Kidney capillary endothelial cell (primary cell): Measurements from ENCODE around the gene CFAP77.

ENCODE experiments used
- DNase-seq: peaks from one replicate; pipeline ENCODE4 v3.0.0-alpha.2; 2018; ENCODE audit warnings: low spot score

Gene CFAP77

DNA sequence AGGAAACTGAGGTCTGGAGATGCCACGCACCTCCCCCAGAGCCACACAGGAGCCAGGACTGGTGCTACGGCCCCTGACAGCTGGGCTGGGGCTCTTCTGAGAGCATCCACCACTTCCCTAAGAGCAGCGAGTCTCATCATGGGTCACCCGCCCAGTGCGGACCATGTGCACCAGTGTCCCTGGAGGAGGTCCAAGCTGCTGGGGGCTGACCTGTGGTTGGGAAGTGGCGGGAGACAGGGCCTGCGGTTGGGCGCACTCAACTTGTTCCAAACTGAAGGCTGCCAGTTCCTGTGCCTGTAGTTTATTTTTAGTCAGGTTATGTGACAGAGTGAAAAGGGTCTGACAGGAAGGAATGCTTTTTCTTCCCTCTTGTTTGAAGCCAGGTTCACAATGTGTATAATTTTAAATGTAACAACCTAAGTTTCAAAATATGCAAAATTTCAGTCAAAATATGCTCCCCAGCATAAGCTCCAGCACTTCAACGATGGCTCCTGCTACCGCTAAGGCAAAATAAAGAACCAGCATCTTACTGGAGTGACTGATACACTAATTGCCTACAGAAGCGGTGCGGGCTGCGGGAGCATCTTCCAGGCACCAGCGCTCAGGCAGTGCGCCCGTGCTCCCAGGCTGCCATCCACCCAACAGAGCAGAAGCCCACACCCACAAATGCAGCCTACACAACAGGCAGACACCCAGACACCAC is 187.2 kb downstream of the CFAP77 start:
- no peak for DNase-seq

DNA sequence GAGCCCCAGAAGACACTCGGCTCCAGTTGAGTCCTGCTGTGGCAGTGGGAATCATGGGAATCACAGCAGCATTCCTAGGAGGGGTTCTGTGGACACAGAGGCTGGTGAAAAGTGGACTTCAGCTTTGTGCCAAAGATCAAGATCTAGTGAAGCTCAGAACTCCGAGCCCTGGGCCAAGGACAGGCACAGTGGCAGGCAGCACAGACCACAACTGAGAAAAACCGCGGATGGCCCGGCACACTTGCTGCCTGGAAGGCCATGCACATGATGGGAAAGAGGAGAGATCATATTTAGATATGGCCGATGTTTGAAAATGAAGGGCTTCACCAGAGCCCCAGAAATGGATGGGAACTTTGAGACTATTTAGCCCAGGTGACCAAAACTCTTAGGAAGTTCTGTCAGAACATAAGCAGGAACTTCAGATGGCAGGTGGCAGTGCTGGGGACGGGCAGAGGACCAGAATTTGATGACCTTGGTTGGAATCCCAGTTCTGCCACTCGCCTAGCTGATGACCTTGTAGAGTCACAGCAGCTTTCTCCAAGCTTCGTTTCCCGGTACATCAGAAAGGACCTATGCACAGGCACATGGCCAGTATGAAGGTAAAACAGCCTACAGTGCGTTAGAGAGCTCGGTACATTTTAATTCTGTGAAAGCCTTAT is 190.4 kb downstream of the CFAP77 start:
- no peak for DNase-seq

- no peak for DNase-seq
Measured at GRCh38 chr9:132602207-132602606, 192.2 kb downstream of the CFAP77 start.

GRCh38 chr9:132605387-132605786 is 195.4 kb downstream of the CFAP77 start:
- DNase-seq = no peak

DNA sequence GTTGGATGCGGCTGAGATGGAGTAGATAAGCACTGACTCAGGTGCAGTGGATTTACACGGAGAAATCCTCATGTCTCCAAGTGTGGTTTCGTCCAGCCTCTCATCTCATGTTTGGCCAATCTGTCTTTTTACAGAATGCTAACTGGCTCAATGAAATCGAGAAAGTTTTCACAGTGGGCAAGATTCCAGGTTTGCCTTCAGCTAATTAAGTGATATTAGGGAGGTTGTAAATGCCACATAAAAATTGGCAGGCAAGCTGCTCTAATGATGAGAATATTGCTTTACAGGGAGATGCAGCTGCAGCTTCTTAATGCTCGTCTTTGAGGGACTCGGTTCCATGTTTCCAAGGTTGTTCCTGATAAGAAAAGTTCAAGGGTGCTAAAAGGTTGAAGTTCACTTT is 196.1 kb downstream of the CFAP77 start:
- no peak for DNase-seq

- no peak for DNase-seq
Measured at GRCh38 chr9:132609184-132609583, 199.2 kb downstream of the CFAP77 start.

- DNase-seq = no peak
Measured at GRCh38 chr9:132609829-132610228, 199.8 kb downstream of the CFAP77 start.

GRCh38 chr9:132610661-132611060 is 200.7 kb downstream of the CFAP77 start:
- no peak for DNase-seq

GRCh38 chr9:132614324-132614723 is 204.3 kb downstream of the CFAP77 start:
- DNase-seq = no peak

DNA sequence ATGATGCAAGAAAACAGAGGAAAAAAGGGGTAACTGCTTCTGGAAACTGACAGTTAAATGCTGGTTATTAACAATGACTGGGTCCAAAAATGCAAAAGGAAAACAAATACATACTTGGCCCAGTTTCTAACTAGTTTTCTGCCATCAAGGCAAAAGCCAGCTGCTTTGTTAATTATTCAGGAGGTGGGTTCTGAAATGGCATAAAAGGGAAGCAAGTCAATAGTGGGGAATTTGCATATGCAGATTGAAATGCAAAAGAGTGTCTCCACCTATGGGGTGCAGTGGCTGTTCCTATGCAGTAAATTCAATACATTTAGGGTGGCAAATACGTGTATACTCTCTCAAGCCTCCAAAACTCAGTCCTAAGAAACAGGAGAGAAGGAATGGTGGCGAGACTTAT is 205.8 kb downstream of the CFAP77 start:
- DNase-seq = no peak

- no peak for DNase-seq
Measured at GRCh38 chr9:132616725-132617124, 206.7 kb downstream of the CFAP77 start.

GRCh38 chr9:132622159-132622558 is 212.1 kb downstream of the CFAP77 start:
- DNase-seq = peak; percentile 23
